SK-N-SH (cell line): ENCODE results near the gene PTGFRN. TPM values are rescaled to one million over a fixed set of nuclear protein-coding genes. Genes with fewer than 3 reads are reported as not detected.
"Not testable (repeated sequence)": the region's sequence is repeated elsewhere in the genome, so short reads cannot be mapped to it uniquely, and the experiment has no call there.

Experiments
- CTCF ChIA-PET: fragments of 300-600, 350-600 bp; formaldehyde crosslinking; extraction: SDS; loops from one replicate; lab custom pipeline; 2021; lab: Yijun Ruan, JAX
- POLR2A ChIA-PET: fragments of 350-600 bp; sonication (Branson Sonifier 250); formaldehyde crosslinking; extraction: SDS; loops from one replicate; lab custom pipeline; 2020; ENCODE audit warnings: antibody characterized with exemption, inconsistent platforms; lab: Yijun Ruan, JAX
- DNase-seq: peaks from one replicate; pipeline ENCODE4 v3.0.0; 2012
- H2AFZ ChIP-seq: fragments of 200-600 bp; sonication (generic); 2 replicates; pipeline ENCODE4 v1.8.1; 2016; ENCODE audit warnings: antibody characterized with exemption, mild to moderate bottlenecking, low read depth
- H3F3A ChIP-seq: fragments of 200-600 bp; sonication (generic); replicated peaks from 2 replicates; pipeline ENCODE3; 2016; ENCODE audit warnings: antibody characterized with exemption, mild to moderate bottlenecking; ENCODE audit not compliant: insufficient read depth
- H3K27ac ChIP-seq, 2 experiments: fragments of 200-500 bp in 1 of 2; fragments of 200-600 bp in 1 of 2; sonication (Bioruptor generic) in 1 of 2; sonication (generic), shearing (Covaris generic) in 1 of 2; 2 replicates each; pipeline versions ENCODE4 v1.5.1 to v1.6.1; 2014 to 2016; ENCODE audit warnings: low read depth in 2 of 2, inconsistent platforms in 1 of 2, low read length in 1 of 2, mild to moderate bottlenecking in 1 of 2, mixed read lengths in 1 of 2
- H3K27me3 ChIP-seq: fragments of 200-600 bp; sonication (generic), shearing (Covaris generic); 2 replicates; pipeline ENCODE4 v1.6.1; 2016; ENCODE audit warnings: mixed run types; ENCODE audit not compliant: insufficient read depth
- H3K36me3 ChIP-seq, 2 experiments: fragments of 200-500 bp in 1 of 2; fragments of 200-600 bp in 1 of 2; sonication (Bioruptor generic) in 1 of 2; sonication (generic) in 1 of 2; replicated peaks in 1 of 2; 2 replicates each; pipeline versions ENCODE3 to v1.5.1; 2014 to 2016; ENCODE audit warnings: low read length in 1 of 2, mild to moderate bottlenecking in 1 of 2; ENCODE audit not compliant: insufficient read depth in 2 of 2, control insufficient read depth in 1 of 2
- H3K4me1 ChIP-seq, 2 experiments: fragments of 200-500 bp in 1 of 2; fragments of 200-600 bp in 1 of 2; sonication (Bioruptor generic) in 1 of 2; sonication (generic), shearing (Covaris generic) in 1 of 2; 2 replicates each; pipeline versions ENCODE4 v1.5.1 to v1.6.1; 2014 to 2016; ENCODE audit warnings: low read depth in 1 of 2, low read length in 1 of 2, mixed run types in 1 of 2; ENCODE audit not compliant: insufficient read depth in 2 of 2, control insufficient read depth in 1 of 2
- H3K4me2 ChIP-seq: fragments of 200-600 bp; sonication (generic), shearing (Covaris generic); 2 replicates; pipeline ENCODE4 v1.6.1; 2017; ENCODE audit warnings: mixed run types
- H3K4me3 ChIP-seq, 2 experiments: fragments of 200-500 bp in 1 of 2; fragments of 200-600 bp in 1 of 2; sonication (Bioruptor generic) in 1 of 2; sonication (generic), shearing (Covaris generic) in 1 of 2; 2 replicates each; pipeline versions ENCODE4 v1.5.1 to v1.8.1; 2014 to 2016; ENCODE audit warnings: low read depth in 2 of 2, inconsistent platforms in 1 of 2, low read length in 1 of 2, mild to moderate bottlenecking in 1 of 2, mixed read lengths in 1 of 2, moderate library complexity in 1 of 2
- H3K79me2 ChIP-seq: fragments of 200-600 bp; sonication (generic); 2 replicates; pipeline ENCODE4 v1.8.1; 2017; ENCODE audit warnings: mild to moderate bottlenecking; ENCODE audit not compliant: insufficient read depth
- H3K9ac ChIP-seq: fragments of 200-600 bp; sonication (generic); 2 replicates; pipeline ENCODE4 v1.6.1; 2017; ENCODE audit warnings: mixed run types
- H3K9me2 ChIP-seq: fragments of 200-600 bp; sonication (generic); 2 replicates; pipeline ENCODE4 v1.6.1; 2017; ENCODE audit warnings: mixed run types
- H3K9me3 ChIP-seq: fragments of 200-600 bp; sonication (generic); 2 replicates; pipeline ENCODE4 v1.6.1; 2017; ENCODE audit warnings: mixed run types, mild to moderate bottlenecking, moderate library complexity
- H4K20me1 ChIP-seq: fragments of 200-600 bp; sonication (generic); 2 replicates; pipeline ENCODE4 v1.6.1; 2017; ENCODE audit warnings: mild to moderate bottlenecking, mixed run types; ENCODE audit not compliant: insufficient read depth
- NFIC ChIP-seq: IDR thresholded peaks from 2 replicates; pipeline ENCODE4 v1.4.0; 2012; ENCODE audit warnings: borderline replicate concordance
- NRF1 ChIP-seq: IDR thresholded peaks from 2 replicates; pipeline ENCODE4 v1.6.1; 2012; ENCODE audit warnings: low read depth, mild to moderate bottlenecking, low read length
- RCOR1 ChIP-seq: fragments of 150-350 bp; IDR thresholded peaks from 2 replicates; pipeline ENCODE4 v1.6.1; 2017; ENCODE audit warnings: antibody characterized with exemption, low read length
- RFX5 ChIP-seq: IDR thresholded peaks from 2 replicates; pipeline ENCODE4 v1.6.1; 2012; ENCODE audit warnings: mild to moderate bottlenecking, improper control_type of control experiment, low read length
- RXRA ChIP-seq: IDR thresholded peaks from 2 replicates; pipeline ENCODE4 v1.4.0; 2012; ENCODE audit warnings: low read depth, mild to moderate bottlenecking, borderline replicate concordance
- ZBTB33 ChIP-seq: IDR thresholded peaks from 2 replicates; pipeline ENCODE4 v1.4.0; 2012; ENCODE audit warnings: low read depth, borderline replicate concordance
- WGBS: methylation state at CpG from one replicate; pipeline ENCODE4 v1.1.6; 2017; ENCODE audit warnings: low lambda C conversion rate; 5-methylcytosine and 5-hydroxymethylcytosine counted together
- polyA plus RNA-seq, 3 experiments: library from polyadenylated mRNA; depleted of rRNA; stranded (reverse); fragments of >200 nt; gene quantifications; 2 replicates each; pipeline ENCODE4 v1.2.3, GENCODE V29; 2012

Gene PTGFRN
- polyA plus RNA-seq, 1 of the 3 experiments (the other 2 are of a cell fraction): 22.4 TPM

DNA sequence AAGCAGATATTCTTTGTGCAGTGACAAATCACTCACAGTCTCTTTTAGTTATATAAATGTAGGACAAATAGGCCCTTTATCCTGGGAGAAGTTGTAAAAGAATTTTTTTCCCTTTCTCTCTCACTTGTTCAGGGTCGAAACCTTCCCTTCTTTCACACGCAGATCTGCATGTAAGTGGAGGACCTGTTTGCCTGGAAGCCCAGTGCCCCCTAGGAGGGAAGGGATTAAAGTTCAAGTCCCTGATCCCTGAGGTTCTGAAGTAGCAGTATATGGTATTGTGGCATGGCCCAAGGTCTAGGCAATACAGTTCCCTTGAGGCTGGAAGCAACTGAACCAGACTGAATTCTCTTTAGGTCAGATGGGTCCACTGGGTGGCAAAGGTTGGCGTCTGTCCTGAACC, 48.6 kb upstream of the PTGFRN start (continued):
- no peak for TF ChIP-seq NFIC
- no peak for TF ChIP-seq ZBTB33
- TF ChIP-seq RCOR1: no peak
- TF ChIP-seq RXRA: no peak

GRCh38 chr1:116863031-116863430, 46.7 kb upstream of the PTGFRN start:
- H3K9me3 ChIP-seq, H3K4me1 ChIP-seq, H3F3A ChIP-seq, H3K27me3 ChIP-seq, H3K4me3 ChIP-seq, H2AFZ ChIP-seq, H4K20me1 ChIP-seq, H3K79me2 ChIP-seq, DNase-seq, H3K9ac ChIP-seq, H3K9me2 ChIP-seq, H3K36me3 ChIP-seq, H3K4me2 ChIP-seq, POLR2A ChIA-PET, H3K27ac ChIP-seq: not testable (repeated sequence)
- CTCF ChIA-PET: interaction anchor here (0.6 kb wide), 1 partner anchor 102 kb away, joined by 3 read pairs; no protein-coding TSS in a partner anchor
- WGBS: 44% methylated on average over 3 of the region's 3 CpGs

GRCh38 chr1:116866478-116866877, 43.2 kb upstream of the PTGFRN start:
- H3F3A ChIP-seq, H4K20me1 ChIP-seq, H3K9me2 ChIP-seq, H3K9me3 ChIP-seq, H3K36me3 ChIP-seq, DNase-seq, H3K4me3 ChIP-seq, H3K27ac ChIP-seq, POLR2A ChIA-PET, H3K27me3 ChIP-seq, H3K4me2 ChIP-seq, H3K79me2 ChIP-seq, H3K9ac ChIP-seq, H2AFZ ChIP-seq, H3K4me1 ChIP-seq: not testable (repeated sequence)
- WGBS: 34% methylated on average over 2 of the region's 2 CpGs
- CTCF ChIA-PET: interaction anchor here (1.2 kb wide), 1 partner anchor 292 kb away, joined by 3 read pairs; no protein-coding TSS in a partner anchor

DNA sequence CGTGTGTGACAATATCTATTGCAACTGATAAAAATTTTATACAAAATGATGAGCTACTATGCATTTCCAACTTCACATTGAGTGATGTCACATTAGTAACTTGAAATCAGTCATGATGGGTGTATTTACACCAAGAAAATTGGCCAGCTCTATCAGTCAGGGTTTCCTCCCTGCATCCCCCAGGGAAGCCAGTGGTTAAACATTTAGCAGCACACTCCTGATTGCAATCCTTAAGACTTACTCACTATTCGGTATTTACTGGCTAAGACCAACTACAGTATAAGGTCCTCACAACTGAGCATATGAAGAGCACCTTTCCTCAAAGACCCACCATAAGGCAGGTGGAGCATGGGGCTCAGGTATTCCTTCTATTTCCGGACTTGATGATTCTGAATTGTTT, 41.3 kb upstream of the PTGFRN start:
- POLR2A ChIA-PET: no interaction called here
- Histone ChIP-seq H3K4me1 (no peaks in the 10 kb centered on the region), H3K9me3 (no peaks in the 10 kb centered on the region), H3F3A (no peaks in the 10 kb centered on the region), H3K9ac (no peak overlapping the region), H3K4me2 (no peak overlapping the region), H3K9me2 (no peaks in the 10 kb centered on the region), H3K27me3 (no peaks in the 10 kb centered on the region), H4K20me1 (no peaks in the 10 kb centered on the region), H3K27ac (no peak overlapping the region)
- no peak for DNase-seq
- WGBS: 36% methylated on average over 3 of the region's 3 CpGs
- CTCF ChIA-PET: interaction anchor here (1.7 kb wide), 1 partner anchor 11 kb away, joined by 4 read pairs; no protein-coding TSS in a partner anchor
- TF ChIP-seq RFX5 (no peak), NRF1 (no peak)
- TF ChIP-seq, all 33 proteins: peak for 0
- no peaks in the 10 kb centered on the region for H3K79me2 ChIP-seq
- no peak overlapping the region for H2AFZ ChIP-seq
- no peak overlapping the region for H3K4me3 ChIP-seq
- no peaks in the 10 kb centered on the region for H3K36me3 ChIP-seq
